GDM1 (cell line): ENCODE results near the gene ERVFRD-1.
"Not testable (repeated sequence)": the region's sequence is repeated elsewhere in the genome, so short reads cannot be mapped to it uniquely, and the experiment has no call there.

Experiments
- DNase-seq: peaks from one replicate; lab custom pipeline; 2025; lab: John Stamatoyannopoulos, UW

ERVFRD-1 gene

GRCh38 chr6:11128608-11129007 is 17.1 kb upstream of the ERVFRD-1 start:
- DNase-seq, result no peak

- no peak for DNase-seq
Observed at GRCh38 chr6:11126876-11127275, 15.4 kb upstream of the ERVFRD-1 start.

DNA sequence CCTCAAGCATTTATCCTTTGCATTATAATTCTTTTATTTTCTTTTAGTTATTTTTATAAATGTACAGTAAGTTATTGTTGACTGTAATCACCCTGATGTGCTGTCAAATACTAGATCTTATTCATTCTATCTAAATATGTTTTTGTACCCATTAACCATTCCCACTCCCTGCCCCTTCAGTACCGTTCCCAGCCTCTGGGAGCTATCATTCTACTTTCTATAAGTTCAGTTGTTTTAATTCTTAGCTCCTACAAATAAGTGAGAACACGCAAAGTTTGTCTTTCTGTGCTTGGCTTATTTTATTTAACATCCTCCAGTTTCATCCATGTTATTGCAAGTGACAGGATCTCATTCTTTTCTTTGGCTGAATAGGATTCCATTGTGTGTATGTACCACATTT is 12.5 kb upstream of the ERVFRD-1 start:
- no peak for DNase-seq

- no peak for DNase-seq
Observed at GRCh38 chr6:11122380-11122779, 10.9 kb upstream of the ERVFRD-1 start.

DNA sequence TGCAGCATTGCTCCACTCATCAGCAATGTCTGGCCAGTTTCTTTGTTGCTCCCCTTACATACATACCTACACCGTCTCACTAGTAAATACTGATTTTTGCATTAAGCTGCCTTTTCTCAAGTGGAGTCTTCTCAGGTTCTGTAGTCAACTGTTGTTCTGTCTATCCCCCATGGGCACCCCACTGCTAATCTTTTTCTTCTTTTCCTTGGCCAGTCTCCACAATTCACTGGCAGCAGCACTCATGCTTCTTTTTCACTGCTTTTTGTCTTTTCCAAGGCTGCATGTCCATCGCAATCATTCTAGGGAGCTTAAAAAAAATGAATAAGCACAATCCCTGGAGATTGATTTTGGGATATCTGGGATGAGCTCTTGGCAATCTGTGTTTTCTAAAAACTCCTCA is 10.3 kb upstream of the ERVFRD-1 start:
- DNase-seq, result no peak

GRCh38 chr6:11120271-11121005 is 8.9 kb upstream of the ERVFRD-1 start:
- DNase-seq, result no peak

GRCh38 chr6:11115808-11116536 is 4.4 kb upstream of the ERVFRD-1 start:
- DNase-seq, result not testable (repeated sequence)

DNA sequence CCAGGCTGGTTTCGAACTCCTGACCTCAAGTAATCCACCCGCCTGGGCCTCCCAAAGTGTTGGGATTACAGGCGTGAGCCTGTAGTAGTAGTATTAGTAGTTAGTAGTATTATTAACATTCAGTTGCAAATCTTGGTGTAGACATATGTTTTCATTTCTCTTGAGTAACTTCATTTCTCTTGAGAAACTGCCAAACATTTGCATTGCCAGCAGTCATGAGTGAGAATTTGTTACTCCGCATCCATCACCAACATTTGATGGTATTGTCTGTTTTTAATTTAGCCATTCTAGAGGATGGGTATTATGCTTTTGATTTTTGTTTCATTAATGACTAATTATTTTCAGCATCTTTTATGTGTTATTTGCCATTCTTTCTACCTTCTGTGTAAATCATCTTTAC is 1.5 kb upstream of the ERVFRD-1 start:
- DNase-seq, result no peak

DNA sequence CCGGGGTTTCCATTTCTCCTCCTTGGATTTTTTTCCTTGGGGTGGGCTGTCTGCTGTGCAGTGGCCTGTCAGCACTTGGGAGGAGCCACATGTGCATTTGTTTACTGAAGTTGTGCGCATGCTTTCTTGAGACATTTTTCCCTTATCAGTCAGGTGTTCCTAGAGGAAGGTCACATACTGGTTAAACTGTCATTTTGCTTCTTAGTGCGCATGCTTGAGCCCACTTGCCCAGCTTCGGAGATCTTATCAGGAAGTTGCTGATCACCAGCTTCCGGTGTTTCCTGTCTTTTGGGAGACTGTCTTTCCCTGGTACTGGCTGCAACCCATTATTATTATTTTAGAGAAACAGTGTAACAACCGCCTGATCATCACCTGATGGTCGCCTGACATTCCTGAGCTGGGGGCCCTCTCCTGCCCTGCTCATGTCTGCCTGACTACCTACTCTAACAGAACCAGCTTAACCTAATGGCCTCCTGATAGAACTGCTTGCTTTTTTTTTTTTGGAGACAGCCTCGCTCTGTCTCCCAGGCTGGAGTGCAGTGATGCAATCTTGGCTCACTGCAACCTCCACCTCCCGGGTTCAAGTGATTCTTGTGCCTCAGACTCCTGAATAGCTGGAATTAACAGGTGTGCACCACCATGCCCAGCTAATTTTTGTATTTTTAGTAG is 378 bp upstream of the ERVFRD-1 start:
- DNase-seq, result no peak

- no peak for DNase-seq
Observed at GRCh38 chr6:11108726-11109125, 2.8 kb downstream of the ERVFRD-1 start.

DNA sequence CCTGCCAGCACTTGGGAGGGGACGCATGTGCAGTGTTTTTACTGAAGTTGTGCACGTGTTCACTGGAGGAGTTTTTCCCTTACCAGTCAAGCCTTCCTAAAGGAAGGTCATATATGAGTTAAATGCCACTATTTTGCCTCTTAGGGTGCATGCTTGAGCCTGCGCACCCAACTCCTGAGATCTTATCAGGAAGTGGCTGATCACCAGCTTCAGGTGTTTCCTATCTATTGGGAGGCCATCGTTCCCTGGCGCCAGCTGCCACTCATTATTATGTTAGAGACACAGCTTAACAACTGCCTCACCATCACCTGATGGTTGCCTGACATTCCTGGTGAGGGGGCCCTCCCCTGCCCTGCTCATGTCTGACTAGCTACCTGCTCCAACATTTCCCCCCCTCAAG is 8.5 kb downstream of the ERVFRD-1 start:
- no peak for DNase-seq

DNA sequence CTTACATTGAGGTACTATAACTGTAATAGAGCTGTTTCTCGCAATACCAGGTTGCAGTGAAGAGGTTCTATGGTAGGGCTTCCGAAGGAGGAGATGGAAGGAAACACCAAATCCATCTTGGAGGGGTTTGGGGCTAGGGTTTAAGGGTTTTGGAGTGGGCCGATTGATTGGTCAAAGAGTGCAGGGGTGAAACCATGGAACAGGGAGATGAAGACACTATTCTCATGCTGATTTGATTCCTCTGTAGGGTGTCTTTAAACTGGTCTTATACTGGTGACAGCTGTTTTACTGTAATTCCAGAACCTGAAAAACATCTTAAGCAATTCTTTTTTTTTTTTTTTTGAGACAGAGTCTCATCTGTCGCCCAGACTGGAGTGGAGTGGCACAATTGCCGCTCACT is 10.1 kb downstream of the ERVFRD-1 start:
- DNase-seq, result no peak

- no peak for DNase-seq
Observed at GRCh38 chr6:11098004-11098403, 13.5 kb downstream of the ERVFRD-1 start.

DNA sequence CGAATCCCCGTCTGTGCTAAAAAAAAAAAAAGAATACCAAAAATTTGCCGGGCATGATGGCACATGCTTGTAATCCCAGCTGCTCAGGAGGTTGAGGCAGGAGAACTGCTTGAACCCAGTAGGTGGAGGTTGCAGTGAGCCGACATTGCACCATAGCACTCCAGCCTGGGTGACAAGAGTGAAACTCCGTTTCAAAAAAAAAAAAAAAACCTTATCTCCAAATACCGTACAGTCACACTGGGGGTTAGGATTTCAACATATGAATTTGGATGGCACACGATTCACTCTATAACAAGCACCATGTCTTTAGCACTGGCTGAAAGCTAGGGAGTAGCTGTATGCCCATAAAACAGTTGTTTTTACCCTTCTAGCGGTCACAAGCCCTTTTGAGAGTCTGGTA is 14.0 kb downstream of the ERVFRD-1 start:
- DNase-seq, result no peak

DNA sequence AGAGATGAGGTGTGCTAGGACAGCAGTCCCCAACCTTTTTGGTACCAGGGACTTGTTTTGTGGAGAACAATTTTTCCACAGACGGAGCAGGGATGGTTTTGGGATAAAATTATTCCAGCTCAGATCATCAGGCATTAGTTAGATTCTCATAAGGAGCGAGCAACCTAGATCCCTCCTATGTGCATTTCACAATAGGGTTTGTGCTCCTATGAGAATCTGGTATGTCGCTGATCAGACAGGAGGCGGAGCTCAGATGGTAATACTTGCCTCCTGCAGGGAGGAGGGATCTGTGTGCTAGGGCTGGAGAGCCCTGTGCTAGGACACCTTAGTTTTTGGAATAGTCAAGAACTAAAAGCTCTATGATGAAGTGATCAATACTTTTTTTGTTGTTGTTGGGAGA is 15.4 kb downstream of the ERVFRD-1 start:
- DNase-seq, result no peak

- no peak for DNase-seq
Observed at GRCh38 chr6:11094941-11095340, 16.6 kb downstream of the ERVFRD-1 start.

DNA sequence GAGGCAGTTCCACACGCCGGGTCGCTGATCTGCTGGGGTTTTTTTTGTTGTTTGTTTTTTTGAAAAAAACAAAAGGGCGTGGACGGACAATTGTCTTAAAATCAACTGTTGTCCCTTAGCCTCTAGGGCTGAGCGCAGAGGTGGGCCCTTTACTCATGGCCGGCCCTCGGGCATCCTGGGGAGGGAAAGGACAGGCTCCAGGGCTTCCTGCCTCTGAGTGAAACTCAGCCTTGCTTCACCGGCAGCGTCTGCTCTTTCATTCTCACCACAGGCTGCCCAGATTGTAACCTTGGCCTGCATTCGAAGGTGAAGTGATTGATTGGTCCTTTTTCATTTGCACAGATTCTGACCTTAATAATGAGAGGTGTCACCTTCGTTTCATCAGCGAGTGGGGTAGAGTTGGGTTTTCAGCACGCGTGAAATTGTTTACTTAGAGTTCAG is 17.1 kb downstream of the ERVFRD-1 start:
- DNase-seq, result peak; percentile 38

- peak; percentile 95 for DNase-seq
Observed at GRCh38 chr6:11093626-11094410, 17.7 kb downstream of the ERVFRD-1 start, which contains the start of gene SMIM13. Gene SMIM13, plus strand, starts transcription at chr6:11093834. Its CDS starts 480 bp downstream, at chr6:11094314.

DNA sequence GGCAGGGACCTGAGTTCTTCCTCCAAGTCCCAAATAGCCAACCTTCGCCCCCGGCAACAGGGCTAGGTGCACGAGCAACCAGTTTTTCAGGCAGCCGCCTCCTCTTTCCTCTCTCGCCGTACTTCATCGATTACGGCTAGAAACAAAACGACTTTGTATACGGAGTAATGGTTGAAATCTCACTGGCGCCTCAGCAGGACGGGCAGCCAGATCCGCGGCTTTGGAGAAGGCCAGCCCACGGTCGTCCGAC is 18.2 kb downstream of the ERVFRD-1 start:
- no peak for DNase-seq

DNA sequence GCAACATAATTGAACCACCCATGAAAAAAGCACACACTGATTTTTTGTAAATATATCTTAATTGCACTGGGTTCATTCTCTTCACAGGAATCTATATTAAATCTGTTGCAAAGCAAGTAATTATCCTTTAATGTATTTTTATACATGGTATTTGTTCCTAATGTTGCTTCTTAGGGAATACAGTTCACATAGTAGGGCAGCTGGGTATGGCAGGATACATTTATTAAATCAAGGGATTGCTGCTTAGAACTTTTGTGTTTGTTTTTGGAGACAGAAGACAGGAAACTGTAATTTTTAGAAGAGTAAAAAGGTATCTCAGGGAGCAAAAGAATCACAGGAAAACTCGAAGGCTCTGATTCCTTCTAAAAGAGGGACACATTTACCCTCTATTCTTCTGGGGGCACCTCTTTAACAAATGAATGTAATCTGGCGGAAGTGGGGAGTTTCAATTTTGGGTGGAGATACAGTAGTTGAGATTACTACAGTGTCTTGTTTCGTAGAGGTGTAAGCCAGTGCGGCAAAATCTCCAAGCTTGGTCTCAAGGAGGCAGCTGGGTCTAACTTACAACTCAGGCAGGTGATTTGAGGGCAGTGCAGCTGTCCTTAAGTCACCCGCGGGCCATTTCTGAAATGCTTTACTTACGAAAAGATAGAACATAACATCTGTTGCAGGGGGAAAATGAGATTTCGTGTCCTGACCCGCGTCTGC is 18.7 kb downstream of the ERVFRD-1 start:
- no peak for DNase-seq

GRCh38 chr6:11091141-11091540 is 20.4 kb downstream of the ERVFRD-1 start:
- DNase-seq, result not testable (repeated sequence)

GRCh38 chr6:11089695-11090094 is 21.8 kb downstream of the ERVFRD-1 start:
- no peak for DNase-seq
